GM18873 (cell line): Measurements from ENCODE around the gene FRRS1L.

ENCODE experiments used
- ATAC-seq: cut with Tn5 transposase; IDR thresholded peaks from one replicate; pipeline ENCODE4 v1.9.1; 2021; ENCODE audit warnings: mild to moderate bottlenecking, moderate library complexity, moderate number of reproducible peaks; ENCODE audit not compliant: unreplicated experiment, low FRiP score

Gene FRRS1L

GRCh38 chr9:109179801-109180523 lies 12.9 kb upstream of the FRRS1L start:
- ATAC-seq, result no peak

- ATAC-seq, result no peak
Measured at GRCh38 chr9:109176963-109177362, 9.9 kb upstream of the FRRS1L start.

- no peak for ATAC-seq
Measured at GRCh38 chr9:109176386-109176785, 9.3 kb upstream of the FRRS1L start.

- no peak for ATAC-seq
Measured at GRCh38 chr9:109172935-109173334, 5.9 kb upstream of the FRRS1L start.

- no peak for ATAC-seq
Measured at GRCh38 chr9:109171926-109172325, 4.9 kb upstream of the FRRS1L start.

- ATAC-seq, result no peak
Measured at GRCh38 chr9:109168170-109168569, 1.1 kb upstream of the FRRS1L start.

GRCh38 chr9:109167716-109168115 lies 667 bp upstream of the FRRS1L start:
- no peak for ATAC-seq

GRCh38 chr9:109166171-109166770 lies 778 bp downstream of the FRRS1L start:
- no peak for ATAC-seq

GRCh38 chr9:109164042-109164441 lies 3.0 kb downstream of the FRRS1L start:
- no peak for ATAC-seq

- ATAC-seq, result no peak
Measured at GRCh38 chr9:109163194-109163593, 3.9 kb downstream of the FRRS1L start.

- ATAC-seq, result no peak
Measured at GRCh38 chr9:109162677-109163076, 4.4 kb downstream of the FRRS1L start.

- ATAC-seq, result no peak
Measured at GRCh38 chr9:109161471-109161870, 5.6 kb downstream of the FRRS1L start.

GRCh38 chr9:109159583-109159982 lies 7.5 kb downstream of the FRRS1L start:
- ATAC-seq, result no peak

- ATAC-seq, result no peak
Measured at GRCh38 chr9:109158651-109159050, 8.4 kb downstream of the FRRS1L start.

GRCh38 chr9:109156708-109157107 lies 10.3 kb downstream of the FRRS1L start:
- ATAC-seq, result no peak

GRCh38 chr9:109150925-109151545 lies 16.0 kb downstream of the FRRS1L start:
- ATAC-seq, result no peak

- ATAC-seq, result no peak
Measured at GRCh38 chr9:109149722-109150121, 17.3 kb downstream of the FRRS1L start.

GRCh38 chr9:109149089-109149488 lies 18.0 kb downstream of the FRRS1L start:
- ATAC-seq, result no peak

GRCh38 chr9:109145051-109145450 lies 22.0 kb downstream of the FRRS1L start:
- ATAC-seq, result no peak

GRCh38 chr9:109143881-109144562 lies 23.0 kb downstream of the FRRS1L start:
- peak; percentile 98 for ATAC-seq

- ATAC-seq, result no peak
Measured at GRCh38 chr9:109141375-109141774, 25.7 kb downstream of the FRRS1L start.
